Large intestine (tissue), 3 donors: ENCODE results near the gene UGP2. TPM values are rescaled to one million over a fixed set of nuclear protein-coding genes. Genes with fewer than 3 reads are reported as not detected.

Experiments used
- DNase-seq, 2 donors: peaks; one replicate each; pipeline versions ENCODE4 v3.0.0 to v3.0.0-alpha.2; 2013
- H3K27ac ChIP-seq: one replicate; pipeline ENCODE4 v1.5.1; 2013; ENCODE audit warnings: low read length
- H3K27me3 ChIP-seq: 2 replicates; pipeline ENCODE4 v1.6.1; 2013; ENCODE audit warnings: low read length; ENCODE audit not compliant: control insufficient read depth, insufficient read depth
- H3K36me3 ChIP-seq: 2 replicates; pipeline ENCODE4 v1.6.1; 2013; ENCODE audit warnings: low read length; ENCODE audit not compliant: control insufficient read depth, insufficient read depth
- H3K4me1 ChIP-seq: one replicate; pipeline ENCODE4 v1.6.1; 2013; ENCODE audit warnings: low read length; ENCODE audit not compliant: control insufficient read depth, insufficient read depth
- H3K4me3 ChIP-seq: one replicate; pipeline ENCODE4 v1.5.1; 2013; ENCODE audit warnings: low read length
- H3K9me3 ChIP-seq: one replicate; pipeline ENCODE4 v1.6.1; 2013; ENCODE audit warnings: mild to moderate bottlenecking, low read depth, low read length, moderate library complexity; ENCODE audit not compliant: control insufficient read depth
- WGBS: methylation state at CpG from one replicate; pipeline ENCODE4 v1.1.5; 2013; ENCODE audit warnings: low lambda C conversion rate; ENCODE audit not compliant: insufficient coverage; 5-methylcytosine and 5-hydroxymethylcytosine counted together
- polyA plus RNA-seq: library from polyadenylated mRNA; unstranded; fragments of 120-200 nt; gene quantifications from one replicate; pipeline ENCODE4 v1.2.1, GENCODE V29; 2013

UGP2 gene
- polyA plus RNA-seq, 1 donor = 116 TPM

DNA sequence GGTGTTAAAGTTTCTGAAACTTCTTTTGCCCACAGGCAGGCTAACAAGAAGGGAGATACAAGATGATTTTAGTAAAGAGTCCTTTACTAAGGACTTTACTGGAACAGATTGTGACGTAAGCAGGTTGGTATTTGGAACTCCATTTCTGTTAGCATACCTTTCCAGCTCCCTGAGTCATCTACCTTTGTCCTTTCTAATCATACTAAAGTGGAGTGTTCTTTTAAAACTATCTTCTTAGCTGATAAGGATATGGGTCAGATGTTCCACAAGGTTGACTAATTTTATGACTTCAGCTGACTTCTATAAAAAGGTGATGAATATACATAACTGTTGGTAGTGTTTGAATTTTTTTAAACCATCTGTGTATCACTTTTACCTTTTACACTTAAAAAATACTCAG, 21.1 kb downstream of the UGP2 start:
- WGBS = no CpG with 5 or more reads among the region's 1 CpG

GRCh38 chr2:63863707-63864106, 22.0 kb downstream of the UGP2 start:
- WGBS = 100% methylated on average over 1 of the region's 1 CpG
- Histone ChIP-seq H3K9me3 (no peaks in the 10 kb centered on the region), H3K4me1 (peaks cover 9% of the 10 kb centered on the region), H3K36me3 (peaks cover 22% of the 10 kb centered on the region), H3K27ac (peak overlapping the region; percentile 73), H3K4me3 (no peak overlapping the region), H3K27me3 (no peaks in the 10 kb centered on the region)
- no peak for DNase-seq

More for the DNA sequence above, 21.1 kb downstream of the UGP2 start:
- H3K4me3 ChIP-seq = no peak overlapping the region
- peak; percentile 76 to 90 for DNase-seq
- peaks cover 9% of the 10 kb centered on the region for H3K4me1 ChIP-seq
- peaks cover 23% of the 10 kb centered on the region for H3K36me3 ChIP-seq
- H3K27me3 ChIP-seq = no peaks in the 10 kb centered on the region
- no peaks in the 10 kb centered on the region for H3K9me3 ChIP-seq
- H3K27ac ChIP-seq = peak overlapping the region; percentile 73

- H3K4me1 ChIP-seq = peaks cover 9% of the 10 kb centered on the region
- no peak for DNase-seq
- no peaks in the 10 kb centered on the region for H3K27me3 ChIP-seq
- no peak overlapping the region for H3K4me3 ChIP-seq
- no peaks in the 10 kb centered on the region for H3K9me3 ChIP-seq
- peaks cover 13% of the 10 kb centered on the region for H3K36me3 ChIP-seq
- no peak overlapping the region for H3K27ac ChIP-seq
- 67% methylated on average over 1 of the region's 6 CpGs for WGBS
These were observed 23.6 kb downstream of the UGP2 start for GRCh38 chr2:63865159-63865799.

DNA sequence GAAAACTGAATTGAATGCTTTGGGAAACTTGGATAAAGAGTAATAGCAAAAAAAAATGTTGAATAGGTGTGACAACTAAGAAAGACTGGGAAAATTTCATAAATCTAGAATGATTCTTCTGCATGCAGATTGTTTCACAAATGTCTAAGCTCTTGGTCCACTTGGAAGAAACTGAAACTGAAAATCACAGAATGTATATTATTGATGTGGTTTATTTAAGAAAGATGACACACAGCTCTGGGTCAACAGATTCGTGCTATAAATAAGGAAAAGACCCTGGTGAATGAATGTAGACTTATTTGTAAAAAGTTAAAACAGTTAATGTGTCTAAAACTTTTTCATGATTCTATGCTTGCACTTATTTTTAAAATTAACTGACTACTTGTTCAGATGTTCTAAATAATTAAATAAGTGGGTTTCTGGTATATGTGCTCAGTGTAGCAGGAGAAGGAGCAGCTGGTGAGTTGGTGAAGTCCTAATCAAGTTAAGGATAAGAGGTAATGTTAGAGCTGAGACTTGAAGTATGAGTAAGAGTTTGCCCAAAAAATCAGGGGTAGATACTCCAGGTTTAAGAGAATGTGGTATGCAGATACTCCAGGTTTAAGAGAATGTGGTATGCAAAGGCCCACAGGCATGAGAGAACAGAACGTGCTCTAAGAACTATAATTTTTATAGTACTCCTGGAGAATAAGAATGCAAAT, 24.5 kb downstream of the UGP2 start:
- Histone ChIP-seq H3K27ac (no peak overlapping the region), H3K36me3 (peaks cover 12% of the 10 kb centered on the region), H3K27me3 (no peaks in the 10 kb centered on the region), H3K4me1 (peaks cover 9% of the 10 kb centered on the region), H3K9me3 (no peaks in the 10 kb centered on the region), H3K4me3 (no peak overlapping the region)
- no CpG with 5 or more reads among the region's 2 CpGs for WGBS
- no peak for DNase-seq

DNA sequence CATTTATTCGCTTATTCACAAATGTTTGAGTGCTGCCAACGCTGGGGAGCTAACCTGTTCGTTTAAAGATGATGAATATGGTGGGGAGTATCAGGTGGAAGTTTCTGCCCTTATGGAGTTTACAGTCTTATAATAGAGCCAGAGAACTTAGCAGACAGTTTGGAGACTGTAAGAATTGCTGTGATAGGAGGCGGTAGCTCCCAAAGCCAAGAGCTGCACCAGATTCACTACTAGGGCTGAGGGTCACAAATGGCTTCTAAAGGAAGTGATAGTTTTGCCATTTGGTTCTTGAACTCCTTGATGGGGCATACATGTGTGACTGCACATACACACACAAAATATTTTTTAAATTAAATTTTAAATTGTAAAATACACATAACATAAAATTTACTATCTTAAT, 29.0 kb downstream of the UGP2 start:
- Histone ChIP-seq H3K4me3 (no peak overlapping the region), H3K4me1 (no peaks in the 10 kb centered on the region), H3K27ac (peak overlapping the region; percentile 31), H3K27me3 (no peaks in the 10 kb centered on the region), H3K9me3 (no peaks in the 10 kb centered on the region), H3K36me3 (peaks cover 24% of the 10 kb centered on the region)
- 100% methylated on average over 1 of the region's 4 CpGs for WGBS
- DNase-seq = no peak

DNA sequence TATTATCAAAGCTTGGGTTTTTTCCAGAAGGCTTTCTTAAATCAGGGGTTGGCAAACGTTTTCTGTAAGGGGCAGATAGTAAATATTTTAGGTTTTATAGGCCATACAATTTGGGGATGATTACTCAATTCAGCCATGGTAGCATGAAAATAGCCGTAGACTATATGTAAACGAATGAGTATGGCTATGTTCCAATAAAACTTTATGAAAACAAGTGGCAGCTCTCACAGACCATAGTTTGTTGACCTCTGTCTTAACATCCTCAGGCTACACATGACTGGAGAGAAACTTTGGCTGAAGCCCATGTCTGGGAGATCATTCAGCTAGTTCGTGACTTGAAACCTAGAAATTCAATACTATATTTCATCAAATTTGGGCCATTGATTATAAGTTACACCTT, 30.2 kb downstream of the UGP2 start:
- H3K27ac ChIP-seq = no peak overlapping the region
- peaks cover 22% of the 10 kb centered on the region for H3K36me3 ChIP-seq
- no peaks in the 10 kb centered on the region for H3K27me3 ChIP-seq
- no peaks in the 10 kb centered on the region for H3K9me3 ChIP-seq
- DNase-seq = no peak
- WGBS = 100% methylated on average over 1 of the region's 4 CpGs
- no peaks in the 10 kb centered on the region for H3K4me1 ChIP-seq
- H3K4me3 ChIP-seq = no peak overlapping the region

DNA sequence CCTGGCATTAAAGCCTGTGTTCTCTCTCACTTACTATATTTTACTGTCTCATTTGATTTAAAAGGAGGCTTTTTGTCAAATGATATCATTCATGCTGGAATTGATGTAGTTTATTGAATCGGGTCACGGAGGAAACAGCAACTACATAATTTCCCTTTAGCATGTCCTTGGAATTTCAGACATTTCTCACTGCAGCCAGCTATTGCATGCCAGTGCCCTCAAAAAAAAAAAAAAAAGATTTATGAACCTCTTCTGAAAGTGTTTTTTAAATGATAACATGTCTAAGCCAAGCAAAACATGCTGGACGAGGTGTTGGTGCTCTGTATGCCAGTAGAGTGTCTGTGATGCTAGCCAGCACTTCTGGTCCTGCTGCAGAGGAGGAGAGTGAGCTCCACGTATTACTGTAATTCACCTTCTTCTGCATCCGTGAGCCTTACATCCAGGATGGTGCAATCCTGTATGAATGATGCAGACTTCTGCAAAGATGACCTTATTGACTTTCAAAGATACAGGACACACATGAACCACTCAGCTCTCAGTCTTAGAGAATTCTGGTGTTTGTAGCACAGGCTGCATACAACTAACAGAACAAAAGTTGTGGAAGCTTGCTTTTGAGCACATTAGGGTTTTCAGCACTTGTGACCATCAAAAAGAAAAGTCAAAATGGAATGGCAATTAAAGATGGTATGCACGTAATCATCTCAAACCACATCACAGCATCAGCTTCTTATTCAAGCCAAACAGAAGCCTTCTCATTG, 31.1 kb downstream of the UGP2 start:
- Histone ChIP-seq H3K36me3 (peaks cover 20% of the 10 kb centered on the region), H3K4me1 (no peaks in the 10 kb centered on the region), H3K4me3 (no peak overlapping the region), H3K9me3 (no peaks in the 10 kb centered on the region), H3K27ac (no peak overlapping the region), H3K27me3 (no peaks in the 10 kb centered on the region)
- no CpG with 5 or more reads among the region's 6 CpGs for WGBS
- DNase-seq = no peak

DNA sequence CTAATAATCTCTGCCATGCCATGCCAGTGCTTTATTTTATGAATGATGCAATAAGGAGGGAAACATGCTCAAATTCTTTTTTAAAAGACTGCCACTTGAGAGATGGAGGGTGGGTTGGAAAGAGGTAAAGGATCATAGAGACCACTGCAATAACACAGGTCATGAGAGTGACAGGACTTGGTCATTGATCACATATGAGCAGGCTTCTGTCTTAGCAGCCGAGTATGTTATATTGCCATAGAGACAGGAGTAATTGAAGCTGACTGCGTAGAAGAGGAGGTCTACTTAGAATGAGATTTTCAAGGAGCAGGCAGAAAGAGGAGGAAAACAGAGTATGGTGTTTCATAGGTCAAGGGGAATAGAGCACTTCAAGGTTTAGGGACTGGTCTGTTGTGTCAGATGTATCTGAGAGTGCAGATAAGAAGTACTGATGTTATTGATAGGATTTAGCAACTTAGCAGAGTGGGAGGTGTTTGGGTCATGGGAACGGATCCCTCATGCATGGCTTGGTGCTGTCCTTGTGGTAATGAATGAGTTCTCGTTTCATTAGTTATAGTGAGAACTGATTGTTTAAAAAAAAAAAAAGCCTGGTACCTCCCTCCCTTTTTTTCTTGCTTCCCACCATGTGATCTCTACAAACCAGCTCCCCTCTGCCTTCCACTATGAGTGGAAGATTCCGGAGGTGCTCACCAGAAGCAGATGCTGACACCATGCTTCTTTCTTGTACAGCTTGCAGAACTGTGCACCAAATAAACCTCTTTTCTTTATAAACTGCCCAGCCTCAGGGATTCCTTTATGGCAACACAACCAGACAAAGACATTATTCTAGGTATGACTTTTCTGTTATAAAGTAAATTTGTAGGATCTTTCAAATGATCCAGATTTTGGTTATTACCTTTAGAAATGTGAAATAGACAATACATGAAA, 32.8 kb downstream of the UGP2 start:
- DNase-seq = no peak
- Histone ChIP-seq H3K36me3 (peaks cover 21% of the 10 kb centered on the region), H3K27ac (no peak overlapping the region), H3K27me3 (no peaks in the 10 kb centered on the region), H3K9me3 (no peaks in the 10 kb centered on the region), H3K4me3 (no peak overlapping the region), H3K4me1 (no peaks in the 10 kb centered on the region)
- WGBS = 100% methylated on average over 1 of the region's 5 CpGs

GRCh38 chr2:63875131-63875527, 33.4 kb downstream of the UGP2 start:
- no peak for DNase-seq
- no peaks in the 10 kb centered on the region for H3K27me3 ChIP-seq
- no peaks in the 10 kb centered on the region for H3K4me1 ChIP-seq
- no CpG with 5 or more reads among the region's 1 CpG for WGBS
- H3K36me3 ChIP-seq = peaks cover 21% of the 10 kb centered on the region
- H3K4me3 ChIP-seq = no peak overlapping the region
- H3K9me3 ChIP-seq = no peaks in the 10 kb centered on the region
- H3K27ac ChIP-seq = no peak overlapping the region
